GM12878 (cell line): Measurements from ENCODE around the gene SLC37A1. TPM values are rescaled to one million over a fixed set of nuclear protein-coding genes. Genes with fewer than 3 reads are reported as not detected.

Experiments
- ATAC-seq: fragments of 200-7000 bp; cut with Tn5 transposase; 3 replicates; pipeline ENCODE4 v1.9.1; 2020; ENCODE audit warnings: mild to moderate bottlenecking, moderate library complexity
- BruUV-seq: library from RNA; stranded (reverse); fragments of 400-500 nt; replicated peaks from 2 replicates; lab custom pipeline; 2021; lab: Mats Ljungman, UMichigan
- CTCF ChIA-PET: fragments of 300-600 bp; sonication (Branson Sonifier 250); formaldehyde crosslinking; extraction: SDS; loops from one replicate; lab custom pipeline; 2021; ENCODE audit warnings: inconsistent platforms; lab: Yijun Ruan, JAX
- POLR2A ChIA-PET: fragments of 350-600 bp; formaldehyde crosslinking; extraction: SDS; loops from one replicate; lab custom pipeline; 2021; ENCODE audit warnings: inconsistent platforms; lab: Charles Lee
- RAD21 ChIA-PET: fragments of 300-600 bp; sonication (Branson Sonifier 250); formaldehyde crosslinking; loops from one replicate; lab custom pipeline; 2023; ENCODE audit warnings: antibody characterized with exemption; ENCODE audit not compliant: unreplicated experiment; lab: Charles Lee
- SMC1A ChIA-PET: fragments of 300-600 bp; sonication (Branson Sonifier 250); formaldehyde crosslinking; loops from one replicate; lab custom pipeline; 2023; ENCODE audit not compliant: unreplicated experiment, uncharacterized antibody; lab: Charles Lee
- DNase-seq: peaks from one replicate; pipeline ENCODE4 v3.0.0-alpha.2; 2011; ENCODE audit warnings: low read depth, low spot score
- FAIRE-seq: peaks from 3 replicates; lab custom pipeline; 2011; peaks lifted over from hg19 to GRCh38; lab: Jason Lieb, UNC
- H2AFZ ChIP-seq: 2 replicates; pipeline ENCODE4 v1.6.0; 2011; ENCODE audit warnings: low read depth, low read length, control low read depth; ENCODE audit not compliant: control insufficient read depth
- H3K27ac ChIP-seq: 2 replicates; pipeline ENCODE4 v1.5.1; 2011; ENCODE audit warnings: control low read depth; ENCODE audit not compliant: control insufficient read depth, insufficient read depth
- H3K27me3 ChIP-seq, 2 experiments: replicated peaks in 1 of 2; 2 replicates each; pipeline versions ENCODE4 v1.6.0 to v1.6.1; 2011; ENCODE audit warnings: low read length in 1 of 2; ENCODE audit not compliant: control insufficient read depth in 2 of 2, insufficient read depth in 2 of 2
- H3K36me3 ChIP-seq, 2 experiments: 2 replicates each; pipeline ENCODE4 v1.5.1; 2011; ENCODE audit warnings: low read length in 1 of 2; ENCODE audit not compliant: control insufficient read depth in 2 of 2, insufficient read depth in 2 of 2
- H3K4me1 ChIP-seq: 2 replicates; pipeline ENCODE4 v1.6.1; 2011; ENCODE audit warnings: mild to moderate bottlenecking, low read length, moderate library complexity, mixed read lengths; ENCODE audit not compliant: control insufficient read depth, insufficient read depth
- H3K4me2 ChIP-seq: 2 replicates; pipeline ENCODE4 v1.6.0; 2011; ENCODE audit warnings: control low read depth; ENCODE audit not compliant: control insufficient read depth, insufficient read depth
- H3K4me3 ChIP-seq: fragments of 200-600 bp; sonication (generic); 2 replicates; pipeline ENCODE4 v1.5.1; 2016
- H3K79me2 ChIP-seq: 2 replicates; pipeline ENCODE4 v1.6.0; 2011; ENCODE audit warnings: low read length; ENCODE audit not compliant: control insufficient read depth, insufficient read depth
- H3K9ac ChIP-seq: 2 replicates; pipeline ENCODE4 v1.8.0; 2011; ENCODE audit warnings: low read length, control low read depth, mixed read lengths; ENCODE audit not compliant: control insufficient read depth, insufficient read depth
- H3K9me3 ChIP-seq: replicated peaks from 3 replicates; pipeline ENCODE4 v1.5.1; 2011; ENCODE audit warnings: mild to moderate bottlenecking, low read length; ENCODE audit not compliant: control insufficient read depth, insufficient read depth
- H4K20me1 ChIP-seq: 2 replicates; pipeline ENCODE4 v1.6.0; 2011; ENCODE audit not compliant: control insufficient read depth, insufficient read depth
- ATF2 ChIP-seq: IDR thresholded peaks from 2 replicates; pipeline ENCODE4 v1.6.1; 2012; ENCODE audit warnings: low read length, inconsistent platforms
- CHD2 ChIP-seq: IDR thresholded peaks from 2 replicates; pipeline ENCODE4 v1.6.1; 2011; ENCODE audit warnings: low read depth, low read length, improper control_type of control experiment, borderline replicate concordance
- E2F4 ChIP-seq: IDR thresholded peaks from 2 replicates; pipeline ENCODE4 v1.6.1; 2012; ENCODE audit warnings: low read depth, low read length, improper control_type of control experiment
- ETV6 ChIP-seq, 2 experiments: fragments of 450-650 bp in 1 of 2; IDR thresholded peaks in 1 of 2; conservative IDR thresholded peaks in 1 of 2; 2 replicates each; pipeline ENCODE4 v1.6.1; 2014; ENCODE audit warnings: antibody characterized with exemption in 1 of 2, borderline replicate concordance in 1 of 2, low read depth in 1 of 2, mild to moderate bottlenecking in 1 of 2, moderate library complexity in 1 of 2
- GABPA ChIP-seq: IDR thresholded peaks from 2 replicates; pipeline ENCODE4 v1.6.1; 2014; ENCODE audit warnings: antibody characterized with exemption, low read depth, mild to moderate bottlenecking, inconsistent platforms
- HCFC1 ChIP-seq: fragments of 150-350 bp; IDR thresholded peaks from 2 replicates; pipeline ENCODE4 v1.6.1; 2014; ENCODE audit warnings: low read length
- HDGF ChIP-seq: fragments of 450-650 bp; IDR thresholded peaks from 2 replicates; pipeline ENCODE4 v1.6.1; 2016; ENCODE audit warnings: antibody characterized with exemption
- KLF5 ChIP-seq: fragments of 450-650 bp; IDR thresholded peaks from 2 replicates; pipeline ENCODE4 v1.6.1; 2014; ENCODE audit warnings: mild to moderate bottlenecking; ENCODE audit not compliant: partially characterized antibody
- NBN ChIP-seq: fragments of 450-650 bp; IDR thresholded peaks from 2 replicates; pipeline ENCODE4 v1.6.1; 2016
- NFYB ChIP-seq: IDR thresholded peaks from 2 replicates; pipeline ENCODE4 v1.6.1; 2011; ENCODE audit warnings: low read depth, mild to moderate bottlenecking, low read length, improper control_type of control experiment, moderate library complexity; ENCODE audit not compliant: insufficient read depth
- RCOR1 ChIP-seq: conservative IDR thresholded peaks from 2 replicates; pipeline ENCODE4 v1.6.1; 2012; ENCODE audit warnings: low read depth, low read length, improper control_type of control experiment
- RUNX3 ChIP-seq: IDR thresholded peaks from 2 replicates; pipeline ENCODE4 v1.6.1; 2012; ENCODE audit warnings: low read length, inconsistent platforms
- SP1 ChIP-seq: IDR thresholded peaks from one replicate; pipeline ENCODE4 v1.6.1; 2011; ENCODE audit warnings: low read depth, low read length
- ZBED1 ChIP-seq: IDR thresholded peaks from 2 replicates; pipeline ENCODE4 v1.6.1; 2016; ENCODE audit warnings: borderline replicate concordance
- ZNF687 ChIP-seq: fragments of 450-650 bp; IDR thresholded peaks from 2 replicates; pipeline ENCODE4 v1.6.1; 2017; ENCODE audit warnings: mild to moderate bottlenecking, moderate library complexity
- WGBS: methylation state at CpG from one replicate; pipeline ENCODE4 v1.1.6; 2016; ENCODE audit warnings: low lambda C conversion rate; ENCODE audit not compliant: insufficient replicate concordance, insufficient coverage; ENCODE audit errors: missing lambda C conversion rate; 5-methylcytosine and 5-hydroxymethylcytosine counted together
- in situ Hi-C: fragments of 300-500 bp; cut with MboI; formaldehyde crosslinking; loops from 9 replicates; pipeline ENCODE4 v1.14.3; 2018; ENCODE audit warnings: mixed read lengths
- intact Hi-C: fragments of 100-400 bp; cut with micrococcal nuclease; formaldehyde crosslinking; loops from one replicate; pipeline ENCODE4 v1.14.2; 2022; ENCODE audit not compliant: unreplicated experiment
- polyA plus RNA-seq, 11 experiments: library from polyadenylated mRNA; depleted of rRNA in 4 of 11; unstranded in 6 of 11; stranded (reverse) in 5 of 11; fragments of >200 nt; fragmentation: Nextera tagmentation in 4 of 11; fragmentation: Illumina TruSeq in 1 of 11; extraction: Ambion mirVana in 4 of 11; extraction: Trizol in 1 of 11; gene quantifications; 1 replicate in 1 of 11; 2 replicates in 10 of 11; pipeline versions ENCODE4 v1.2.1 to v1.2.3, GENCODE V29; 2011 to 2016; ENCODE audit warnings: inconsistent platforms in 2 of 11, missing spikeins in 2 of 11, low read depth in 1 of 11
- total RNA-seq, 4 experiments: library from RNA; depleted of rRNA in 3 of 4; stranded (reverse); fragments of >200 nt in 3 of 4; fragmentation: Illumina TruSeq in 1 of 4; extraction: Trizol in 1 of 4; gene quantifications; 2 replicates each; pipeline versions ENCODE4 v1.2.1 to v1.2.3, GENCODE V29; 2013 to 2021

Gene SLC37A1
- total and polyA plus RNA-seq, 10 of the 15 experiments (the other 5 are each of a cell fraction or from before 2014, with no cell fraction given), result 1.1 to 35.5 (median 24.4) TPM

- Histone ChIP-seq H3K4me3 (peak within 1 kb of the TSS; percentile 80), H3K27ac (peak within 1 kb of the TSS; percentile 41), H3K9ac (peak within 1 kb of the TSS; percentile 77), H3K27me3 (no peaks in the 10 kb centered on the region), H4K20me1 (no peaks in the 10 kb centered on the region), H3K4me2 (peak within 1 kb of the TSS; percentile 93), H3K9me3 (no peaks in the 10 kb centered on the region), H3K4me1 (peaks cover 13% of the 10 kb centered on the region), H3K79me2 (no peaks in the 10 kb centered on the region), H2AFZ (peak within 1 kb of the TSS; percentile 81), H3K36me3 (no peaks in the 10 kb centered on the region)
- peak; percentile 99 for ATAC-seq
- in situ Hi-C loops, result no loop called here
- CTCF ChIA-PET, result interaction anchor here (1.2 to 1.7 kb wide), 2 partner anchors 18 to 41 kb away, joined by 3 to 4 read pairs; no protein-coding TSS in a partner anchor
- SMC1A ChIA-PET, result interaction anchor here (1.2 to 3.0 kb wide), 4 partner anchors 10 to 40 kb away, joined by 4 to 12 read pairs (median 6); no protein-coding TSS in a partner anchor
- no TSS peak for BruUV-seq
- under 1% methylated on average over 56 of the region's 58 CpGs for WGBS
- intact Hi-C loops, result loop anchor here (1.0 to 2.0 kb wide), 2 partner anchors 17 to 32 kb away; no protein-coding TSS in a partner anchor
- peak; percentile 99 for FAIRE-seq
- peak; percentile 96 for DNase-seq
- POLR2A ChIA-PET, result interaction anchor here (0.6 to 1.3 kb wide), 4 partner anchors 20 to 574 kb away, joined by 3 to 5 read pairs (median 3); no protein-coding TSS in a partner anchor
- RAD21 ChIA-PET, result interaction anchor here (0.6 to 2.4 kb wide), 8 partner anchors 10 to 187 kb away, joined by 3 to 11 read pairs (median 4); no protein-coding TSS in a partner anchor
- TF ChIP-seq SP1 (peak; percentile 92), HDGF (peak; percentile 99), NBN (peak; percentile 72), E2F4 (no peak), HCFC1 (peak; percentile 39), NFYB (peak; percentile 72; the same call in 1 of the 2 replicates), ZNF687 (no peak), GABPA (no peak), CHD2 (peak; percentile 85), RCOR1 (no peak), ATF2 (no peak), ETV6 (conservative IDR thresholded peaks at IDR 0.05 in 1 of 2, IDR thresholded peaks at IDR 0.05 in 1 of 2; ENCODE audit: borderline replicate concordance in 1 of 2, low read depth in 1 of 2) (no peak), ZBED1 (no peak), RUNX3 (no peak), KLF5 (peak; percentile 65)
These were observed 17.4 kb upstream of the SLC37A1 start, which contains the start of gene RSPH1 for GRCh38 chr21:42496120-42496838. RSPH1 (minus strand) TSS chr21:42496224; CDS start chr21:42496186, 38 bp downstream.
